ENCODE data around the gene NAALADL2.

NAALADL2 gene

GRCh38 chr3:175207361-175207760 is 348.2 kb downstream of the NAALADL2 start:
- Histone ChIP-seq H2AFZ (ENCODE audit: insufficient read depth, low read length, poor library complexity) (no peak overlapping the region), H3K4ac (ENCODE audit: low read depth, low read length) (no peak overlapping the region), H2BK12ac (ENCODE audit: low read length) (no peak overlapping the region), H3K4me1 (ENCODE audit: control insufficient read depth in 1 of 2, insufficient read depth in 2 of 2, low read length in 2 of 2) (no peaks in the 10 kb centered on the region), H3K14ac (ENCODE audit: low read length) (no peak overlapping the region), H4K91ac (ENCODE audit: low read depth, low read length) (no peak overlapping the region), H3K27me3 (ENCODE audit: insufficient read depth, low read length) (no peaks in the 10 kb centered on the region), H3K9me3 (ENCODE audit: insufficient read depth, low read depth, low read length) (no peaks in the 10 kb centered on the region), H3K23ac (ENCODE audit: low read length) (no peak overlapping the region), H2BK120ac (ENCODE audit: insufficient read depth, low read length, poor library complexity) (no peak overlapping the region), H4K8ac (ENCODE audit: low read depth, low read length) (no peak overlapping the region), H4K12ac (ENCODE audit: low read depth, low read length) (no peak overlapping the region), H3K4me2 (ENCODE audit: low read length) (no peak overlapping the region), H2BK5ac (ENCODE audit: low read depth, low read length, poor library complexity) (no peak overlapping the region), H2AK5ac (ENCODE audit: low read length) (no peak overlapping the region), H3K36me3 (ENCODE audit: control insufficient read depth in 1 of 2, insufficient read depth in 2 of 2, low read length in 2 of 2) (no peaks in the 10 kb centered on the region), H3K9ac (ENCODE audit: low read length) (no peak overlapping the region), H3K4me3 (ENCODE audit: low read depth, low read length) (no peak overlapping the region), H3K79me2 (ENCODE audit: control insufficient read depth, insufficient read depth, low read length, poor library complexity) (no peaks in the 10 kb centered on the region), H3K27ac (ENCODE audit: low read depth, low read length) (no peak overlapping the region), H3K79me1 (ENCODE audit: low read length) (no peaks in the 10 kb centered on the region), H3K18ac (ENCODE audit: low read length) (no peak overlapping the region)
- no peak for DNase-seq
- WGBS (ENCODE audit: extremely low coverage, insufficient coverage, insufficient read length), result no CpG with 5 or more reads among the region's 3 CpGs

- no peaks in the 10 kb centered on the region for H3K27me3 ChIP-seq (ENCODE audit: insufficient read depth, low read length)
These were observed 349.2 kb downstream of the NAALADL2 start for GRCh38 chr3:175208326-175208725.

GRCh38 chr3:175211466-175211865 is 352.3 kb downstream of the NAALADL2 start:
- Histone ChIP-seq H3K4me3 (ENCODE audit: low read depth, low read length) (no peak overlapping the region), H3K27me3 (ENCODE audit: insufficient read depth, low read length) (no peaks in the 10 kb centered on the region), H2AFZ (ENCODE audit: insufficient read depth, low read length, poor library complexity) (no peak overlapping the region), H4K91ac (ENCODE audit: low read depth, low read length) (no peak overlapping the region), H4K8ac (ENCODE audit: low read depth, low read length) (no peak overlapping the region), H3K79me1 (ENCODE audit: low read length) (no peaks in the 10 kb centered on the region), H3K18ac (ENCODE audit: low read length) (no peak overlapping the region), H3K4me2 (ENCODE audit: low read length) (no peak overlapping the region), H3K4me1 (ENCODE audit: control insufficient read depth in 1 of 2, insufficient read depth in 2 of 2, low read length in 2 of 2) (no peaks in the 10 kb centered on the region), H3K36me3 (ENCODE audit: control insufficient read depth in 1 of 2, insufficient read depth in 2 of 2, low read length in 2 of 2) (no peaks in the 10 kb centered on the region), H2AK5ac (ENCODE audit: low read length) (no peak overlapping the region), H3K14ac (ENCODE audit: low read length) (no peak overlapping the region), H3K27ac (ENCODE audit: low read depth, low read length) (no peak overlapping the region), H3K23ac (ENCODE audit: low read length) (no peak overlapping the region), H2BK12ac (ENCODE audit: low read length) (no peak overlapping the region), H2BK5ac (ENCODE audit: low read depth, low read length, poor library complexity) (no peak overlapping the region), H2BK120ac (ENCODE audit: insufficient read depth, low read length, poor library complexity) (no peak overlapping the region), H3K9ac (ENCODE audit: low read length) (no peak overlapping the region), H3K79me2 (ENCODE audit: control insufficient read depth, insufficient read depth, low read length, poor library complexity) (no peaks in the 10 kb centered on the region), H4K12ac (ENCODE audit: low read depth, low read length) (no peak overlapping the region), H3K4ac (ENCODE audit: low read depth, low read length) (no peak overlapping the region), H3K9me3 (ENCODE audit: insufficient read depth, low read depth, low read length) (no peaks in the 10 kb centered on the region)
- no peak for DNase-seq
- WGBS (ENCODE audit: extremely low coverage, insufficient coverage, insufficient read length), result no CpG with 5 or more reads among the region's 2 CpGs

More at GRCh38 chr3:175208326-175208725, 349.2 kb downstream of the NAALADL2 start:
- Histone ChIP-seq H3K36me3 (ENCODE audit: control insufficient read depth in 1 of 2, insufficient read depth in 2 of 2, low read length in 2 of 2) (no peaks in the 10 kb centered on the region), H2BK12ac (ENCODE audit: low read length) (no peak overlapping the region), H2BK5ac (ENCODE audit: low read depth, low read length, poor library complexity) (no peak overlapping the region), H4K12ac (ENCODE audit: low read depth, low read length) (no peak overlapping the region), H3K4me2 (ENCODE audit: low read length) (no peak overlapping the region), H3K14ac (ENCODE audit: low read length) (no peak overlapping the region), H4K91ac (ENCODE audit: low read depth, low read length) (no peak overlapping the region), H2AK5ac (ENCODE audit: low read length) (no peak overlapping the region), H3K18ac (ENCODE audit: low read length) (no peak overlapping the region), H3K79me2 (ENCODE audit: control insufficient read depth, insufficient read depth, low read length, poor library complexity) (no peaks in the 10 kb centered on the region), H3K4me3 (ENCODE audit: low read depth, low read length) (no peak overlapping the region), H3K4me1 (ENCODE audit: control insufficient read depth in 1 of 2, insufficient read depth in 2 of 2, low read length in 2 of 2) (no peaks in the 10 kb centered on the region), H4K8ac (ENCODE audit: low read depth, low read length) (no peak overlapping the region), H3K4ac (ENCODE audit: low read depth, low read length) (no peak overlapping the region), H3K79me1 (ENCODE audit: low read length) (no peaks in the 10 kb centered on the region), H2AFZ (ENCODE audit: insufficient read depth, low read length, poor library complexity) (no peak overlapping the region), H3K23ac (ENCODE audit: low read length) (no peak overlapping the region), H2BK120ac (ENCODE audit: insufficient read depth, low read length, poor library complexity) (no peak overlapping the region), H3K9me3 (ENCODE audit: insufficient read depth, low read depth, low read length) (no peaks in the 10 kb centered on the region), H3K9ac (ENCODE audit: low read length) (no peak overlapping the region), H3K27ac (ENCODE audit: low read depth, low read length) (no peak overlapping the region)
- no CpG with 5 or more reads among the region's 5 CpGs for WGBS (ENCODE audit: extremely low coverage, insufficient coverage, insufficient read length)
- DNase-seq, result no peak

GRCh38 chr3:175212896-175213295 is 353.8 kb downstream of the NAALADL2 start:
- H2BK120ac ChIP-seq (ENCODE audit: insufficient read depth, low read length, poor library complexity), result no peak overlapping the region
- no CpG with 5 or more reads among the region's 3 CpGs for WGBS (ENCODE audit: extremely low coverage, insufficient coverage, insufficient read length)
- no peak for DNase-seq
- no peak overlapping the region for H3K9ac ChIP-seq (ENCODE audit: low read length)
- H2BK12ac ChIP-seq (ENCODE audit: low read length), result no peak overlapping the region
- no peak overlapping the region for H3K23ac ChIP-seq (ENCODE audit: low read length)
- H2BK5ac ChIP-seq (ENCODE audit: low read depth, low read length, poor library complexity), result no peak overlapping the region
- no peaks in the 10 kb centered on the region for H3K4me1 ChIP-seq (ENCODE audit: control insufficient read depth in 1 of 2, insufficient read depth in 2 of 2, low read length in 2 of 2)
- no peak overlapping the region for H4K91ac ChIP-seq (ENCODE audit: low read depth, low read length)
- no peak overlapping the region for H4K12ac ChIP-seq (ENCODE audit: low read depth, low read length)
- no peaks in the 10 kb centered on the region for H3K79me2 ChIP-seq (ENCODE audit: control insufficient read depth, insufficient read depth, low read length, poor library complexity)
- no peaks in the 10 kb centered on the region for H3K27me3 ChIP-seq (ENCODE audit: insufficient read depth, low read length)
- no peak overlapping the region for H3K4me2 ChIP-seq (ENCODE audit: low read length)
- H3K79me1 ChIP-seq (ENCODE audit: low read length), result no peaks in the 10 kb centered on the region
- no peak overlapping the region for H3K4me3 ChIP-seq (ENCODE audit: low read depth, low read length)
- H3K4ac ChIP-seq (ENCODE audit: low read depth, low read length), result no peak overlapping the region
- no peaks in the 10 kb centered on the region for H3K36me3 ChIP-seq (ENCODE audit: control insufficient read depth in 1 of 2, insufficient read depth in 2 of 2, low read length in 2 of 2)
- no peak overlapping the region for H2AK5ac ChIP-seq (ENCODE audit: low read length)
- H2AFZ ChIP-seq (ENCODE audit: insufficient read depth, low read length, poor library complexity), result no peak overlapping the region
- no peak overlapping the region for H3K14ac ChIP-seq (ENCODE audit: low read length)
- H3K9me3 ChIP-seq (ENCODE audit: insufficient read depth, low read depth, low read length), result no peaks in the 10 kb centered on the region
- no peak overlapping the region for H3K27ac ChIP-seq (ENCODE audit: low read depth, low read length)
- H3K18ac ChIP-seq (ENCODE audit: low read length), result no peak overlapping the region
- no peak overlapping the region for H4K8ac ChIP-seq (ENCODE audit: low read depth, low read length)

Measured in trophoblast cell (in vitro differentiated cells and primary cell).